ENCODE results near the gene KRT1. TPM values are rescaled to one million over a fixed set of nuclear protein-coding genes. Genes with fewer than 3 reads are reported as not detected.

Gene KRT1
- total RNA-seq, 6 experiments from 2014 or later = not detected

DNA sequence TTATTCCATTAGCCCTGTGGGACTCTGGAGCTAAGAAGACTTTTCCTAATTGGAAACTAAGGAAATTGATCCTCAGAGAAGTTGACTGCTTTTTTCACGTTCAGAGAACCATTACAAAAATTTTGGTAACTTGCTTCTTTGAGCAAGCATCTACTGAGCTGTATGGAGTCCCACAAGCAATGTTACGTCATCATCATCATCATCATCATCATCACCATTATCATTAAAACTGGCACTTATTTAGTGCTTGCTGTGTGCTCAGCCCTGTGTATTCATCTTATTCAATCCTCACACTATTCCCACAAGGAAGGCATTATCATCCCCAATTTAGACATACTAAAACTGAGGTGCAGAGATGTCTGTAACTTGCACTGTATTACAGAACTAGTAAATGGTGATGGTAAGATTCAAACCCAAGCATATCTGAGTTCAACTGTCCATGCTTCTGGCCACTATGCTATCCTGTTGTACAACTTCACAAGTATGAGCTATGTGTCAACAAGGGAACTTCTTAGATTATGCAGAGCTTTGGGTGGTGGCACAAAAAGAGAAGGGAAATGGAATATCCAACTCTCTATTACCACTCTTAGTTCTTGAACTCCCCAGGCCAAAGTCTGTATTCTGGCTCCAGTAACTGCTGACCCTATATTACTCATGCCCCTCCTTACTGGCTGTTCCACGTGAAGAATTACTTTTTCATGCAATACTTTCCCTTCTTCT is 6.3 kb downstream of the KRT1 start:
- Histone ChIP-seq H3K4me1 (no peaks in the 10 kb centered on the region), H3K27ac (no peak overlapping the region), H3K36me3 (no peaks in the 10 kb centered on the region), H3K27me3 (no peaks in the 10 kb centered on the region), H3K9me3 (no peaks in the 10 kb centered on the region), H3K4me3 (no peak overlapping the region)
- intact Hi-C loops (cut with DNase I) = no loop called here
- 45% methylated on average over 3 of the region's 3 CpGs for WGBS (ENCODE audit: insufficient coverage, low coverage, low lambda C conversion rate, missing lambda C conversion rate)
- DNase-seq (no peak), ATAC-seq (no peak)
- TF ChIP-seq POLR2A (IDR thresholded peaks at IDR 0.05) = no peak
- TF ChIP-seq, protein P1, sequence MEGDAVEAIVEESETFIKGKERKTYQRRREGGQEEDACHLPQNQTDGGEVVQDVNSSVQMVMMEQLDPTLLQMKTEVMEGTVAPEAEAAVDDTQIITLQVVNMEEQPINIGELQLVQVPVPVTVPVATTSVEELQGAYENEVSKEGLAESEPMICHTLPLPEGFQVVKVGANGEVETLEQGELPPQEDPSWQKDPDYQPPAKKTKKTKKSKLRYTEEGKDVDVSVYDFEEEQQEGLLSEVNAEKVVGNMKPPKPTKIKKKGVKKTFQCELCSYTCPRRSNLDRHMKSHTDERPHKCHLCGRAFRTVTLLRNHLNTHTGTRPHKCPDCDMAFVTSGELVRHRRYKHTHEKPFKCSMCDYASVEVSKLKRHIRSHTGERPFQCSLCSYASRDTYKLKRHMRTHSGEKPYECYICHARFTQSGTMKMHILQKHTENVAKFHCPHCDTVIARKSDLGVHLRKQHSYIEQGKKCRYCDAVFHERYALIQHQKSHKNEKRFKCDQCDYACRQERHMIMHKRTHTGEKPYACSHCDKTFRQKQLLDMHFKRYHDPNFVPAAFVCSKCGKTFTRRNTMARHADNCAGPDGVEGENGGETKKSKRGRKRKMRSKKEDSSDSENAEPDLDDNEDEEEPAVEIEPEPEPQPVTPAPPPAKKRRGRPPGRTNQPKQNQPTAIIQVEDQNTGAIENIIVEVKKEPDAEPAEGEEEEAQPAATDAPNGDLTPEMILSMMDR (IDR thresholded peaks at IDR 0.05) = no peak

DNA sequence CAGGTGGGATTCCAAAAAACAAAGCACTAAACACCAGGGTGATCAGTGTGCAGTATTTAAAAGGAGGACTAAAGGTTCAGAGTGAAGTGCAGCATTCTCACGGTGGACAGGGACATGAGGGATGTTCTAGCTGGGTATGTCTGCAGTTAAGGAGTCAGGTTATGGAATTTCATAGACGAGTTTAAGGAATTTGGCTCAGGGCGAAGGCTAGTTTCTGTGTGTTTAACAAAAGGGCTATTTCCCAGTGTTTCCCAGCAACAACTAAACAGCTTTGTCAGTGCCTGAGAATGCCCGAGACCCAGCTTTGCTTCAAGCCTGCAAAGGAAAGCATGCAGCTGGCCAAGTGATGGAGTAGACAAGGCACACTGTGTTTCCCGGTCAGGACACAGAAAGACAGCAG is 7.0 kb downstream of the KRT1 start:
- WGBS (ENCODE audit: insufficient coverage, low coverage, low lambda C conversion rate, missing lambda C conversion rate) = 60% methylated on average over 4 of the region's 5 CpGs
- intact Hi-C loops (cut with DNase I) = no loop called here
- DNase-seq (no peak), ATAC-seq (no peak)
- H3K9me3 ChIP-seq = no peaks in the 10 kb centered on the region
- no peaks in the 10 kb centered on the region for H3K36me3 ChIP-seq
- no peak overlapping the region for H3K4me3 ChIP-seq
- H3K27me3 ChIP-seq = no peaks in the 10 kb centered on the region
- no peak overlapping the region for H3K27ac ChIP-seq
- H3K4me1 ChIP-seq = no peaks in the 10 kb centered on the region
- TF ChIP-seq POLR2A (IDR thresholded peaks at IDR 0.05) = no peak
- TF ChIP-seq, protein P1 (IDR thresholded peaks at IDR 0.05) = no peak

DNA sequence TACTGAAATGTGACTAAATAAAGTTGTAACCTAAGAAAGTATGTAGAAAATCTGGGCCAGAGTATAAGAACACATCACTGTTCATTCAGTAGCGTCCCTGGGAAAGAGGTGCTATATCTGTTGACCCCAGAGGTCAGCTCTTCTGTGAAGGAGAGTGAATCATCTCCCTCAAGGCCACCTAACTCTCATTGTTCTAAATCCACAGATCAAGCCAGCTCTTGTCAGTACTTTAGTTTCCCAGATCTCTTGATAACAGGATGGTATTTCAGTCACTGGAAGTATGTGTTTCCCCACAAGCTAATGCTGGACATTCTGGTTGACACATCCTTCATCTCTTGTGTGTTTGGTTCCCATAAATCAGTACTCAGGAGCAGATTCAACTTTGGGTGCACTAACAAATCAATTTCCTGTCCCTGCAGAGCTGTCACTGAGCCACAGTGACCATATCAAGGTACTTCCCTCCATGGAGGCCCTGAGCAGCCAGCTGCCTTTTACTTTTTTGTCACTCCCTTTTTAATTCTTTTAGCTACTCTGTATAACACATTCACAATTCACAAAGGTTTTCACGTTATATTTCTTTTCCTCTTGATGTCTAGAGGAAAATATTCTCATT is 7.8 kb downstream of the KRT1 start:
- 24% methylated on average over 2 of the region's 2 CpGs for WGBS (ENCODE audit: insufficient coverage, low coverage, low lambda C conversion rate, missing lambda C conversion rate)
- no peaks in the 10 kb centered on the region for H3K27me3 ChIP-seq
- no peak for DNase-seq
- intact Hi-C loops (cut with DNase I) = no loop called here
- H3K27ac ChIP-seq = no peak overlapping the region
- TF ChIP-seq, protein P1 (IDR thresholded peaks at IDR 0.05) = no peak
- TF ChIP-seq POLR2A (IDR thresholded peaks at IDR 0.05) = no peak
- no peaks in the 10 kb centered on the region for H3K36me3 ChIP-seq
- H3K4me1 ChIP-seq = no peaks in the 10 kb centered on the region
- no peak overlapping the region for H3K4me3 ChIP-seq
- ATAC-seq = no peak
- H3K9me3 ChIP-seq = no peaks in the 10 kb centered on the region

DNA sequence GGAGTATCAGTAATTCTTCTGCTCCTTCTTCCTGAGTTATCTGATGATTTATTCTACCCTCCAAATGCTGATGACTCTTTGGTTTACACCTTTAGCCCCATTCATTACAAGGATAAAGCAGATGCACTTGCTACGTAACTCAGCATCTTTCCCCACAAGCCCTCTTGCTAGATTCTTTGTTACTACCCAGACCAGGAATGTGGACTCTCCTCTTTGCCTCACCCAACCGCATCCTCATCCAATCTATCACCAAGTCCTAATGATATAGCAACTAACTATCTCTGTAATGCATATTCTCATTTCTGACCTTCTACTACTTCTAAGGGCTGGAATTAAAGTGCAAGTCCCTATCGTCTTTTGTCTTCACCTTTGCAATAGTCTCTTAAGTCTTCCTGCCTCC is 9.2 kb downstream of the KRT1 start:
- Histone ChIP-seq H3K4me1 (no peaks in the 10 kb centered on the region), H3K27ac (no peak overlapping the region), H3K36me3 (no peaks in the 10 kb centered on the region), H3K4me3 (no peak overlapping the region), H3K27me3 (peaks cover 0 to 3% of the 10 kb centered on the region in 2 donors), H3K9me3 (no peaks in the 10 kb centered on the region)
- no peak for ATAC-seq
- TF ChIP-seq, protein P1 (IDR thresholded peaks at IDR 0.05) = no peak
- no peak for TF ChIP-seq POLR2A (IDR thresholded peaks at IDR 0.05)
- no peak for DNase-seq
- intact Hi-C loops (cut with DNase I) = no loop called here
- 83% methylated on average over 3 of the region's 3 CpGs for WGBS (ENCODE audit: insufficient coverage, low coverage, low lambda C conversion rate, missing lambda C conversion rate)
